Stimulated activated CD4-positive, alpha-beta T cell treated with anti-CD3 and anti-CD28 coated beads, Interleukin-1b, Interleukin-23, amount 100 ng/mL, for 4 hours (primary cell): Measurements from ENCODE around the gene SLC5A12.
"Not testable (repeated sequence)": the region's sequence is repeated elsewhere in the genome, so short reads cannot be mapped to it uniquely, and the experiment has no call there.

Experiments
- DNase-seq, 2 donors: peaks; one replicate each; pipeline ENCODE4 v3.0.0-alpha.2; 2020; ENCODE audit warnings: low read depth in 2 of 2

Gene SLC5A12

DNA sequence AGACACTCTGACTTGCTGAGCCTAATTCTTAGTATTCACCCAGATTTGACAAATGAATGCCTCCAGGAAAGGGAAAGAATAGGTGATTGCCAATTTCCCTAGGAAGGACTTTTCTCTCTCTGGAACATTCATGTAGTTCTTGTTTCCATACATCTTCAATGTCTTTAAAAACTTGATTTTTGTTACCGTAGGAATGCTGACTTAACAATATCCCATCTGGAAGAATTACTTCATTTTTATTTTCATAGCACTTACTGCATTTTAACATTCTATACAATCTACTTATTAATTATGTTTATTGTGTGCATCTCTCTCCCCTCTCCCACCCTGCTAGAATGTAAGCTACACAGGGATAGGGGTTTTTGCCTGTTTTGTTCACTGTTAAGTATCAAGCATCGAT is 66.6 kb downstream of the SLC5A12 start:
- DNase-seq, result no peak

DNA sequence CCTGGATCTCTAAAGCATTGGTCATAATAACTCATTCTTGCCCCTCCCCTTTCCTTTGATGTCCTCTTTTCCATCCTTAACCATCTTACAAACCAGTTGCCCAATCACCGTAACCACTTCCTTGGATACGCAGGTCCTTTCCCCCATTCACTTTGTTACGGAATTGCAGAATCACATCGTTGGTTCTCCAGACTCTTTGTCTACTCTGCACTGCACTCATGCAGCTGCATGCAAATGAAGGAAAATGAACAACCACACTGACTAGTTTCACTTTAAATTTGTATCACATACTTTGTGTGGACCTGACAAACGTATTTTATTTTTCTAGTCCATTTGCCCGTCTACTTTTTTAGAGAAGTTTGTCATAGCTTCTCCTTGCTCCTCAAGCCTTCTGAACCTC is 69.9 kb downstream of the SLC5A12 start:
- no peak for DNase-seq

- DNase-seq, result no peak
Measured at GRCh38 chr11:26649884-26650283, 72.0 kb downstream of the SLC5A12 start.

- not testable (repeated sequence) for DNase-seq
Measured at GRCh38 chr11:26643314-26643713, 78.5 kb downstream of the SLC5A12 start.

DNA sequence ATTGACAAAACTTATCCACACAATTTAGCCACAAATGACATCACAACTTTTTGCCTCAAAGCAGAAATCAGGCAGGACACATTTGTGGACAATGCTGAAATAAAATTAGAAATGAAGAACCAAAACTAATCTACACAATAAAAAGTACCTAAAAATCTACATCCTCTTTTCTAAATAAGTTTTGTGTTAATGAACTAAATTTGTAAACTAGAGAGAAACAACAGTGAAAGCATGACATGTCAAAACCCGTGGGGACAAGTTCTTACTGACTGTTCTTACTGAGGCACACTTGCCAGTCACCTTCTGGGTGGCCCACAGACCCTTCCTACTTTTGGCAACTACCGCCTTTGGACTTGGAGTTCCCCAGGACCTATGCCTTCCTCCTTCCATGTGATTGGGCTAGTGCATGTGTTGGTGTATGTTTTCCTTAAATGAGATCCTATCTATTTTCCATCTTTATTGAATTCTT is 89.1 kb downstream of the SLC5A12 start:
- no peak for DNase-seq

DNA sequence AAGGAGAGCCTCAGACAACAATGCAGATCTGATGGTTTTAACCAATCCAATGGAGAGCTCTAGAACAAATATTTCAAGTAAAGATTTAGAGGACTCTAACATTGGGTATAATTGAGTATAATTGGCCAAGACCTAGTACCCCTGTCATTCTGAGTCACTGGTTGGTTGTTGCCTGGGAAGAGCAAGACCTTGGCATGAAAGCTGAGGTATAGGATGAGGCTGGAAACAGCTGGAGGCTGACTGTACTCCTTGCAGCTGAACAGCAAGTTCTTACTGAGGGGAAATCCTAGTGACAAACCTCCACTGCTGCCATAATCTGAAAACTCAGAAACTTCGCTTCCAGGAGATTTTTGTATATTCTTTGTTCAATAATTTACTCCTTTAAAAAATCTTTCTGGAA is 95.5 kb downstream of the SLC5A12 start:
- DNase-seq, result no peak

GRCh38 chr11:26623076-26623659 is 98.7 kb downstream of the SLC5A12 start:
- no peak for DNase-seq

- DNase-seq, result no peak
Measured at GRCh38 chr11:26622181-26622580, 99.7 kb downstream of the SLC5A12 start.

DNA sequence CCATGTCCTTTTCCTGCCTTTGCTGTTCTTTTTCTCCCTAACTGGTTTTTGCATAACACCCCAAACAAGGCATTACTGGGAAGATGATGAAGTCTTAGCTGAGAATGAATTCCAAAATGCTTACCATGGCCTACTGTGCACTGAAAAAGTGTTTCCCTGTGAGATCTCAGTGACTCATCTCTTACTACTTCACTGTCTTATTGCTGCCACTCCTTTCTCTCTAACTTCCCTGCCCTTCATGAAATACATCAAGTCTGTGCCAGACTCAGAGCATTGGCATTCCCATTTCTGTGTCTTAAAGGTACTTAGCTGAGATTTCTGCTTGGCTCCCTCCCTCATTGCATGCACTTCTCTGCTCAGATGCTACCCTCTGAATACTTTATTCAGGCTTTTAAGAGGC is 100.7 kb downstream of the SLC5A12 start:
- DNase-seq, result no peak

- DNase-seq, result no peak
Measured at GRCh38 chr11:26620282-26621045, 101.4 kb downstream of the SLC5A12 start.

GRCh38 chr11:26618441-26618840 is 103.4 kb downstream of the SLC5A12 start:
- DNase-seq, result no peak
